ENCODE results near the gene ROBO1. TPM values are rescaled to one million over a fixed set of nuclear protein-coding genes. Genes with fewer than 3 reads are reported as not detected.

Gene ROBO1
- total RNA-seq, 2 experiments from 2014 or later: 1.3 to 2.1 TPM

DNA sequence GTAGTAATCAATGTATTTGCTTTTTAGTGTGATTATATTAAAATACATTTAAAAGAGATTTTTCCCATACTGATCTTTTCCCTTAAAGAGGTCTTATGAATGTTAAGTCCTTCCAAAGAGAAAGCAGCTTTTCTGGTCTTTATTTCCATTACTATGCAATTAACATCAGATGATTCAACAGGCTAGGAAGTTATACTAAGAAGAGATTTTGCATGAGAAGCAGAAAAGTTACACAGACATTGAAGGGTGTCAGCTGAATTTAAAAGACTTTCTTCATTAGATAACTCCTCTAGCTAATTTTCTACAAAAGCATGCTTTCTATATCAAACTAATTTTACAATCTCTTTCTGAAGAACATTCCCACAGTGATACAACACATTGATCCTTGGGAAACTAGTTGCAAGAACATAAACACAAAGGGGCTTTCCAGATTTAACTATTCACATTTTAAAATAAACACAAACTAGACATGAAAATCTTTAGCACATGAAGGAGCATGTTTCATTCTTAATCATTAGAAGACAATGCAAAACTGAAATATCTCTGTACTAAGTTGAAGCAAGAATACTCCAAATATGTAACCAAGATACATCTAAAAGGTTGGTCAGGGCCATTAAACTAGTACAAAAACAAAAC, 965.8 kb downstream of the ROBO1 start:
- no peaks in the 10 kb centered on the region for H3K27me3 Mint-ChIP-seq
- ATAC-seq: no peak
- ChIA-PET POLR2A (no interaction called here), CTCF (no interaction called here)
- intact Hi-C loops (cut with DNase I, micrococcal nuclease): no loop called here
- H3K9me3 Mint-ChIP-seq (ENCODE audit: low read depth): peaks cover 7% of the 10 kb centered on the region
- H3K4me3 Mint-ChIP-seq: no peak overlapping the region
- no peaks in the 10 kb centered on the region for H3K4me1 Mint-ChIP-seq
- no peak overlapping the region for H3K27ac Mint-ChIP-seq
- DNase-seq: no peak
- no peaks in the 10 kb centered on the region for H3K36me3 Mint-ChIP-seq (ENCODE audit: low read depth)

DNA sequence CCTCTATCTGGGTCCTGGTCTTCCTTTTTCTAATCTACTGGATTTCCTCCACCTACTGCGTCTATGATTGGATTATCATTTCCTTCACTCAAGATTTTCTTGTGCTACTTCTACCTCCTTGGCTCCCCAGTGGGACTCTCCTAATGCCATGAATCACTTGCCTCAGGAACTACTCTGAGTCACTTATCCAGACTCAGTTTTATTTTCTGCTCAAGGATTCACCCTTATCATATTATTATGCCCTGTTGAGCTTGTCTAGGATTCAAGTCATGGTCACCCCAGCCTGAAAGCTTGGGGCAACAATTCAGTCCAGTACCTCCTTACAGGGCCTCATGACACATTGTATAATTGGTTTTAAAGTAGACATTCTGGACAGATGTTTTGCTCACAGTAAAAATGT, 968.1 kb downstream of the ROBO1 start:
- peaks cover 11% of the 10 kb centered on the region for H3K9me3 Mint-ChIP-seq (ENCODE audit: low read depth)
- POLR2A ChIA-PET: no interaction called here
- H3K27ac Mint-ChIP-seq: no peak overlapping the region
- intact Hi-C loops (cut with DNase I, micrococcal nuclease): no loop called here
- no peaks in the 10 kb centered on the region for H3K4me1 Mint-ChIP-seq
- no peaks in the 10 kb centered on the region for H3K27me3 Mint-ChIP-seq
- no peak for DNase-seq
- no peak overlapping the region for H3K4me3 Mint-ChIP-seq
- ATAC-seq: no peak
- CTCF ChIA-PET: interaction anchor here (0.5 kb wide), 1 partner anchor 134 kb away, joined by 3 read pairs; no protein-coding TSS in a partner anchor
- H3K36me3 Mint-ChIP-seq (ENCODE audit: low read depth): no peaks in the 10 kb centered on the region

DNA sequence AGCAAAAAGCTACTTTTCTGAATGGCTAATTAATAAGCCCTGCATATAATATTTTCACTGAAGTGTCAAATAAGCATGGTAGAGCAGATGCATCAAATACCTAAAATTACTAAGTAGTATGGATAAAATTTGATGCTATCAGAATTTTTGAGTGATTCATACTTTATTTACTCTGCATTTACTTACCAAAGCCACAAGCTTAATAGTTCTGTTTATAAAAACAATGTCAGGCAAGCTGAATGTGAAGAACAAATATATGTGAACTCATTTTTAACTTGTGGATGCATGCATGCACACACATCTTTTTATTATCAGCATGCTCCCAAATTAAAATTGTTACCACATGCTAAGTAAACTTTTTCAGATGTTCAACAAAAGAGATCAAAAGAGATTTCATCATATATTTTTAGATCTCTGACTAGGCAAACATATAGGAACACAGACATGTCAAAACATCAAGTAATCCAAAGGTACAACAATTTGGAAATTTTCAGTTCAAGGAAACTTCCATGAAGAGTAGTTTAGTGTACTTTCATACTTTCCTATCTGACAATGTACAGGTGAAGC, 969.4 kb downstream of the ROBO1 start:
- DNase-seq (no peak), ATAC-seq (no peak)
- no peaks in the 10 kb centered on the region for H3K4me1 Mint-ChIP-seq
- ChIA-PET CTCF (no interaction called here), POLR2A (no interaction called here)
- H3K9me3 Mint-ChIP-seq (ENCODE audit: low read depth): peaks cover 11% of the 10 kb centered on the region
- H3K36me3 Mint-ChIP-seq (ENCODE audit: low read depth): no peaks in the 10 kb centered on the region
- no peaks in the 10 kb centered on the region for H3K27me3 Mint-ChIP-seq
- intact Hi-C loops (cut with DNase I, micrococcal nuclease): no loop called here
- no peak overlapping the region for H3K27ac Mint-ChIP-seq
- no peak overlapping the region for H3K4me3 Mint-ChIP-seq

DNA sequence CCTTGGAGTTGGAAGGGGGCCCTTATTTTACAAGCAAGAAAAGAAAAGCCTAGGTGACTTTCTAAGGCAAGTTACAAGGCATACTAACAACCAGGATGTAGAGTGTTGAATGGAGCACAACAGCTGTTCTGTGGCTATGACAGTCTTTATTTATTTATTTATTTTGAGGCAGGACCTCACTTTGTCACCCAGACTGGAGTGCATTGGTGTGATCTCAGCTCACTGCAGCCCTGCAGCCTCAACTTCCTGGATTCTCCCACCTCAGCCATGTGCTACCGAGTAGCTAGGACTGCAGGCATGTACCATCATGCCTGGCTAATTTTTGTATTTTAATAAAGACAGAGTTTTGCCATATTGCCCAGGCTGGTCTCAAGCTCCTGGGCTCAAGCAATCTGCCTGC, 973.4 kb downstream of the ROBO1 start:
- Mint-ChIP-seq H3K27ac (no peak overlapping the region), H3K27me3 (no peaks in the 10 kb centered on the region), H3K4me3 (no peak overlapping the region), H3K9me3 (ENCODE audit: low read depth) (peaks cover 8% of the 10 kb centered on the region), H3K36me3 (ENCODE audit: low read depth) (no peaks in the 10 kb centered on the region), H3K4me1 (no peaks in the 10 kb centered on the region)
- intact Hi-C loops (cut with DNase I, micrococcal nuclease): no loop called here
- ChIA-PET CTCF (no interaction called here), POLR2A (no interaction called here)
- ATAC-seq: no peak
- no peak for DNase-seq

DNA sequence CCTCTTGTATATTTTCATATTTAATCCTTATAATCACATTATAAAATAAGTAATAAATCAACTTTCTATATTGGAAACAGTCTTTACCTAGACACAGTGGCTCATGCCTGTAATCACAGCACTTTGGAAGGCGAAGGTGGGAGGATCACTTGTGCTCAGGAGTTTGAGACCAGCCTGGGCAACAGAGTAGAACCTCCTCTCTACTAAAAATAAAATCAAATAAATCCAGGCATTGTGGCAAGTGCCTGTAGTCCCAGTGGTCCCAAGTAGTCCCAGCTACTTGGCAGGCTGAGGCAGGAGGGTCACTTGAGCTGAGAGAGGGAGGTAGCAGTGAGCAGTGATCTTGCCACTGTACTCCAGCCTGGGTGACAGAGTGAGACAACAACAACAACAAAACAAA, 975.1 kb downstream of the ROBO1 start:
- Mint-ChIP-seq H3K36me3 (ENCODE audit: low read depth) (no peaks in the 10 kb centered on the region), H3K4me1 (no peaks in the 10 kb centered on the region), H3K9me3 (ENCODE audit: low read depth) (peaks cover 6% of the 10 kb centered on the region), H3K27me3 (no peaks in the 10 kb centered on the region), H3K27ac (no peak overlapping the region), H3K4me3 (no peak overlapping the region)
- ChIA-PET CTCF (no interaction called here), POLR2A (no interaction called here)
- intact Hi-C loops (cut with DNase I, micrococcal nuclease): no loop called here
- ATAC-seq (no peak), DNase-seq (no peak)

DNA sequence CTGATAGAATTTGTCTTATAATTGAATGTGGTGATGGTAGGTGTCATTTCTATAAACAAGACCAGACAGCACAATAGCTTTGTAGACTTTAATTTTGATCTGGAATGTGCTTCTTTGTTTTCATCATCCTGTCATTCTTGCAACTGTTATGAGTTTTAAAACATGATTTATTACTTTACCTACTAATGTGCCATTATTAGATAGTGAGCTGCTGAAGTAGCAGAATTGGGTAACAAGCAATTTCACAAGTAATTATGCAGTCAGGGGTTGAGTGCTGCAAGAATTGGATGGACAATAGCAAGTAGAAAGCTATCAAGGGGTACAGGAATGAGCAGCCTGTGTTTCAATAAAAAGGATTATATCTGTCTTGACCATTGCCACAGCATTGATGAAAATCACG, 975.6 kb downstream of the ROBO1 start:
- CTCF ChIA-PET: no interaction called here
- H3K4me3 Mint-ChIP-seq: no peak overlapping the region
- H3K27me3 Mint-ChIP-seq: no peaks in the 10 kb centered on the region
- H3K4me1 Mint-ChIP-seq: no peaks in the 10 kb centered on the region
- H3K36me3 Mint-ChIP-seq (ENCODE audit: low read depth): no peaks in the 10 kb centered on the region
- POLR2A ChIA-PET: no interaction called here
- H3K27ac Mint-ChIP-seq: no peak overlapping the region
- intact Hi-C loops (cut with DNase I, micrococcal nuclease): no loop called here
- no peak for DNase-seq
- peaks cover 6% of the 10 kb centered on the region for H3K9me3 Mint-ChIP-seq (ENCODE audit: low read depth)
- no peak for ATAC-seq

DNA sequence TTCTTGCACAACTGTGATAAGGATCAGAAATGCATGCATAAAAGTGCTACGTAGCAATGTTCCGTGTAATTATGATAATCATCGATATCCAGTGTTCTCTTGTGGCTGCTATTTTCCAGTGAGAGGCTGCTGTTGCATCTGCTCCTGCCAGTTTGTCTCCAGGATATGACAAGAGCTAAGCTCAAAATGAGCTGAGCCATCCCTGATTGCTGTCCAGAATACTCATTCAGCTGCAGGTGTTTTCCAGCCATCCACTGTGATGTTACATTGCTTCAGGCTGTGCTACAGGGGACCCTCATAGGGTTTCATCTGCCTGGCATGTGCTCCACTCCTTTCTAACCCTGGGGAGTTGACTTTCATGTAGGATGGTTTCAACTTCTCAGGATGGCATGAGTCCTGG, 976.0 kb downstream of the ROBO1 start:
- no peaks in the 10 kb centered on the region for H3K4me1 Mint-ChIP-seq
- H3K27ac Mint-ChIP-seq: no peak overlapping the region
- no peaks in the 10 kb centered on the region for H3K36me3 Mint-ChIP-seq (ENCODE audit: low read depth)
- H3K27me3 Mint-ChIP-seq: no peaks in the 10 kb centered on the region
- H3K9me3 Mint-ChIP-seq (ENCODE audit: low read depth): peaks cover 6% of the 10 kb centered on the region
- ATAC-seq (no peak), DNase-seq (no peak)
- intact Hi-C loops (cut with DNase I, micrococcal nuclease): no loop called here
- CTCF ChIA-PET: no interaction called here
- POLR2A ChIA-PET: no interaction called here
- no peak overlapping the region for H3K4me3 Mint-ChIP-seq

DNA sequence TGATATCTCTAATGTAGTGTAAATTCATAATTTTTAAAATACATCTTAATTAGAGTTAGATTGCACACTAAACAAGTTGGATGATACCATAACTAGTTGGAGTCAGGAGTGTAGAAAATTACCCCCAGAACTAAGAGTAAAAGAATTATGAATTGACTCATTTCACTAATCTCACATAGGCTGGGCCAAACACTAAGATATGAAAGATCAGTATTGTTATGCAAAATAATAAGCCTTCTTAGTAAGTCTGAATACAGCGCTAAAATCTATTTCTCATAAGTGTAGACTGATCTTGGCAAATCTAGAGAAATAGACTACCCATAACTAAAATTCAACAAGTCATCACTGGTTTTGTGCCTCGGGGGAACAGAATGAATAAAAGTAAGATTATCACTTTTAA, 979.0 kb downstream of the ROBO1 start:
- no peak overlapping the region for H3K4me3 Mint-ChIP-seq
- H3K36me3 Mint-ChIP-seq (ENCODE audit: low read depth): no peaks in the 10 kb centered on the region
- no peak for DNase-seq
- H3K27ac Mint-ChIP-seq: no peak overlapping the region
- POLR2A ChIA-PET: no interaction called here
- peaks cover 3% of the 10 kb centered on the region for H3K9me3 Mint-ChIP-seq (ENCODE audit: low read depth)
- no peaks in the 10 kb centered on the region for H3K27me3 Mint-ChIP-seq
- CTCF ChIA-PET: no interaction called here
- no peaks in the 10 kb centered on the region for H3K4me1 Mint-ChIP-seq
- ATAC-seq: no peak
- intact Hi-C loops (cut with DNase I, micrococcal nuclease): no loop called here

DNA sequence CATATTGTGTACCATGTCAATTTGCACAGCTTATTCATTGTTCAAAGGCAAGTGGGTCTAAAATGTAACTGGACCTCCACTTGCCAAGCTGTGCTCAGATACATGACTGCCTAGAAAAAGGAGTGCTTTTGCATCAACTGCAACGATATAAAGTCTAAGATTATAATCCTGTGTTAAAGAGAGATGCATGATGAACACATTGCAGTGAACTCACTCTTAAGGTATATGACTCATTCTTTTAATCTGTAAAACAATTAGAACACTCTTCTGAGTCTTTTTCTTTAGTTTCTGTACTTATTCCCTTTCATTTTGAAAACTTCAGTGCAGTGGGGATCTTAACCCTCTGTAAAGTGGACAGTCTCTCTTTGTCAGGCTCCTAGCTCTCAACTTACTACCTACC, 982.8 kb downstream of the ROBO1 start:
- ATAC-seq: no peak
- intact Hi-C loops (cut with DNase I, micrococcal nuclease): no loop called here
- no peak for DNase-seq
- CTCF ChIA-PET: no interaction called here
- POLR2A ChIA-PET: no interaction called here
- Mint-ChIP-seq H3K27me3 (no peaks in the 10 kb centered on the region), H3K4me3 (no peak overlapping the region), H3K4me1 (no peaks in the 10 kb centered on the region), H3K9me3 (ENCODE audit: low read depth) (peaks cover 5% of the 10 kb centered on the region), H3K27ac (no peak overlapping the region), H3K36me3 (ENCODE audit: low read depth) (no peaks in the 10 kb centered on the region)

DNA sequence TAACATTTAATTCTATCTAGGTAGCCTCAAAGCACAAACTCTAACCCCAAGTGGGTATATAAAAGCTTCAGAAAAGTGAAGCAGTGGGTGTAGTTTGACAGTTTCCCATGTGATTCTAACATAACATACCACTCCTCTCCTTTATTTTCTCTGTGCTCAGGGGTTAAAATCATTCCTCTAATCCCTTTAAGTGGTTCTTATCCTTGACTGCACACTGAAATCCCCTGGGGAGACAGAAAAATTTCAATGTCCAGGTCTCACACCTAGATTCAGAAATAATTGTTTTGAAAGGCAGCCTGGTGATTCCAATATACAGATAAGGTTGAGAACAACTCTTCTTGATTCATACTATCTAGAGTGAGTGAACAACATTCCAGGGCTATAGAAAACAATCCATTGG, 986.4 kb downstream of the ROBO1 start:
- H3K27me3 Mint-ChIP-seq: no peaks in the 10 kb centered on the region
- no peaks in the 10 kb centered on the region for H3K36me3 Mint-ChIP-seq (ENCODE audit: low read depth)
- peaks cover 2% of the 10 kb centered on the region for H3K9me3 Mint-ChIP-seq (ENCODE audit: low read depth)
- H3K4me3 Mint-ChIP-seq: no peak overlapping the region
- CTCF ChIA-PET: no interaction called here
- no peak for ATAC-seq
- intact Hi-C loops (cut with DNase I, micrococcal nuclease): no loop called here
- no peaks in the 10 kb centered on the region for H3K4me1 Mint-ChIP-seq
- no peak overlapping the region for H3K27ac Mint-ChIP-seq
- DNase-seq: no peak
- POLR2A ChIA-PET: no interaction called here

DNA sequence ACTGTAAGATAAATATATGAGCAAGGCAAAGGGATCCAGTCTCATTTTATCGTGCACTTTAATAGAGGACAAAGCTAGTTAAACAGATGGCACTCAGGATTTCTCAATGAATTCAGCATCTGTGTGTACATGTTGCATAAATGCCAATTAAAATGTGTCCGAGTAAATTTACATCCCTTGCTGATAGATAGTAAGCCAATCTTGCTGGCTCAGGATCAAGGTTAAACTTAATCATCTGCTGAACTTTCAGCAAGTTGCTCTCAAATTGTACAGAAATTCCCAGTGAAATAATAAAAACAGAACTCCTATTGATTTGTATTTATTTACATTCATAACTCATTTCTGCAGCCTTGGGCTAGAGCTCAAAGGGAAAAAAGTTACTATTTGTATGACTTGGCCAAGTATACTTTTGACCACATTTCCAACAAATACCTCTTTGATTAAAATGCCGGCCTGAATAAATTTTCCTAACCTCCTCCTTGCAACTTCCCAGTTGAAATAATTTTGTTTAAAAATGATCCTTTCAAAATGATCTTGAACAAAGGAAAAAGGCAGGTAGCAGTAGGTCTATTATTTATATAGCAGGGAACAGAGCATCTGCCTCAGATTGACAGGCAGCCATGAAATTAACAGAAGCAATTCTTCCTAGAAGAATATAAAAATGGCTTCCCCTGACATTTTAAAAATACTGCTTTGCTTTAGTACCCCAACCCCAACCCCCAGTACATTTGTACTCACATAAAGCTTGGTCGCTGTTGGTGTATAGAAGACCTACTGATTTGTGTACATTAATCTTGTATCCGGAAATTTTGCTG, 1001.9 kb downstream of the ROBO1 start:
- H3K27me3 Mint-ChIP-seq: no peaks in the 10 kb centered on the region
- POLR2A ChIA-PET: no interaction called here
- peaks cover 9% of the 10 kb centered on the region for H3K9me3 Mint-ChIP-seq (ENCODE audit: low read depth)

DNA sequence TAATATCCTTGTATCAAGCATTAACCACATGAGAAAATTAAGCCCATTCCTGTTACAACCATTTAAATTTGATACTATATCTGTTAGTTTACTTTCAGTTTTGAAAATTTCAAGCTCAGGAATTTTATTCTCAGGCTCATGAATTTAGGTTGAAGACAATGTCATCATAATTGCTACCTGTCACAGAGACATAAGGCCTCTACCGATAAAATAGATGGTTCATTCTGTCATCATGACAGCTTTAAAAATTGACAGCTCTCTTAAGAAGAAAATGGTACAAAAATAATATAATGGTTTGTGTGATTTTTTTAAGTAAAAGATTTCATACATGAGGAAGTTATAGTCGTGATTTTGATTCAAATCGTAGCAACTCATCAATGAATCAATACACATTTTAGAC, 1003.2 kb downstream of the ROBO1 start:
- POLR2A ChIA-PET: no interaction called here
- ATAC-seq (no peak), DNase-seq (no peak)
- Mint-ChIP-seq H3K27ac (no peak overlapping the region), H3K4me3 (no peak overlapping the region), H3K4me1 (no peaks in the 10 kb centered on the region), H3K27me3 (no peaks in the 10 kb centered on the region), H3K9me3 (ENCODE audit: low read depth) (peaks cover 9% of the 10 kb centered on the region), H3K36me3 (ENCODE audit: low read depth) (no peaks in the 10 kb centered on the region)
- CTCF ChIA-PET: interaction anchor here (0.7 kb wide), 1 partner anchor 11 kb away, joined by 3 read pairs; no protein-coding TSS in a partner anchor
- intact Hi-C loops (cut with DNase I, micrococcal nuclease): no loop called here

More for the DNA sequence above, 1001.9 kb downstream of the ROBO1 start:
- no peaks in the 10 kb centered on the region for H3K4me1 Mint-ChIP-seq
- ATAC-seq (no peak), DNase-seq (no peak)
- no peak overlapping the region for H3K4me3 Mint-ChIP-seq
- CTCF ChIA-PET: no interaction called here
- intact Hi-C loops (cut with DNase I, micrococcal nuclease): no loop called here
- H3K27ac Mint-ChIP-seq: no peak overlapping the region
- no peaks in the 10 kb centered on the region for H3K36me3 Mint-ChIP-seq (ENCODE audit: low read depth)

Data from activated CD4-positive, alpha-beta T cell treated with anti-CD3 and anti-CD28 coated beads for 36 hours (primary cell).